ENCODE data around the gene SEMA6A.

SEMA6A gene

DNA sequence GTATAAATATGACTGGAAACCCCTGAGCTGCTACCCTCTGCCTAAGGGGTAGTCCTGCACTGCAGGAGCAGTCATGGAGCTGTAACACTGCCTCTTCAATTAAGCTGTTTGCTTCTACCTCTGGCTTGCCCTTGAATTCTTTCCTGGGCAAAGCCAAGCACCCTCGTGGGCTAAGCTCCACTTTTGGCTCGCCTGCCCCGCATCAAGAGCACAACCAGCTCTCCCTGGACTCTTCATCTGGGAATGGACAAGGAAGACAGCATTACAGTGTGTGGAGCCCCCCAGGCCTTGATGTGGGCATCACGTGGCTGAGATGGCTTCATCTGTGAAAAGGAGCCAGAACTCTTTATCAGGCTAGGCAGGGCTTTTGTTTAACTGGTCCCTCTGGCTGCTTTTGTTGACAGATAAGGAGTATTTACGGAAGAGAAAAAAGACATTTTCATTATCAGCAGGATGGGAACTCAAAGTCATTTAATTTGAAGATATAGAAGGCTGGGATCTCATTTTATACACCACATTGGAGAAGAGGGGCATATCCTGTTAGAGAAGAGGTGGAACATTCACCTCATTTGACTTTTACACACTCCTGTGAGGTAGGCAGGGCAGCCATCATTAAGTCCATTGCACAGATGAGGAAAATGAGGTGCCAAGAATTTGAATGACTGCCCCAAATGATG is 137.8 kb downstream of the SEMA6A start:
- no peak for DNase-seq

DNA sequence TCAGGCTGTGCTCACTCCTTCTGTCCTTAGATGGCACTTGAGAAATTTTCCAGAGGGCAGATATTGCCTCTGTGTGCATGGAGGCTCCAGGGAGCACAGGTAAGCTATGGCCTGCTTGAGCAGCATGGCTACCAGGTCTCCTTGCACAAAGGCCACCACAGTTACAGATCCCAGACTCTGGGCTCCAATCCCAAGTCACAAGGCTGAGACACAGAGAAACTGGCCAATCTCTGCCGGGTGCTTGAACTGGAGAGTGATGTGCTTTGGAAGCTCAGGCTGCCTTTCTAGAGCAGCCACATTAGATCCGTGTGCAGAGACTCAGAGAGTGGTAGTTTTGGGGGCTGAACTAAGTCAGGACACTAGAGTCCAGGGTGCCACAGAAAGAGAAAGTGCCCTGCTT is 145.7 kb downstream of the SEMA6A start:
- no peak for DNase-seq

DNA sequence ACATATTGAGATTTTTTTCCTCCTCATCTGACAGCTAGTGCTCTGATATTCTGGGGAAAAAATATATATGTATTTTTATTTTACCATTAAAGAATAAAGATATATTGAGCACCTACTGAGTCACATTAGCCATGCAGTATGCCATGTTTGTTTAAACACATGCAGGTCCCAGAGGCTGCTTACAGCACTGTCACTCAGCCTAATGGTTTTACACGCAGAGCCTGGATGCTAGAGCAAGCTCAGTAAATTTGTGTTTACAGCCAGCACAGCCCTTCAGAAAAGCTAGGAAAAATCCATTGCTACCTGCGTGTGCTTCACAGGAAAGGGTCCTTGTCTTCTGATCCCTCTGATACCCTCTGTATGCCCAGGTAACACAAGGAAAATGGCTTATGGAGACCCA is 146.2 kb downstream of the SEMA6A start:
- DNase-seq = no peak

DNA sequence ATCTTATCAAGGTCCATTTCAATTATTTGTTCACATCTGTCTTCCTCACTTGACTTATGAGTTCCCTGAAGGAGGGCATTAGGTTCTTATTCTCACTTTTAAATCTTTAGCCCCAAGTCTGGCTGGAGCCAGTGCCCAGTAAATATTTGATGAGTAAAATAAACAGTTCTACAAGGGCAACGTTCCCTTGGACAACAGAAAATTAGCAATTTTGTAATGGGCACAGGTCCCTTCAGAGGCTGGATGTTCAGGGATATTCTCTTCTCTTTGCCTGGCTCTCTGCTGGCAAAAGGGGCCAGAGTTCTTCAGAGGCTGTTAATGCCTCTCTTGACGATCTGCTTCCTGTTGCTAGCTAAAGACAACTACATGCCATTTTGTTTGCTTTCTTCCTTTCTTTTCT is 149.7 kb downstream of the SEMA6A start:
- DNase-seq = no peak

DNA sequence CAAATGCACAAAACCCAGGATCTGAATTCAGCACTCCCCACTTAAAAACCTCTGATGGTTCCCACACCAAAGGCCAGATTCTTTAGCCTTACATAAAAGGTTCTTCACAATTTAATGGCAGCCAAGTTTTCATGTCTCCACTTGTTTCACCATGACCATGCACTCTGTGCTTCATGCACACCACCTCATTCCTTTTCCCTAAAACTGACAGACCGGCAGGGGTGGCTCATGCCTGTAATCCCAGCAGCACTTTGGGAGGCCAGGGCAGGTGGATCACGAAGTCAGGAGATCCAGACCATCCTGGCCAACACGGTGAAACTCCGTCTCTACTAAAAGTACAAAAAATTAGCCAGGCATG is 150.4 kb downstream of the SEMA6A start:
- DNase-seq = no peak

DNA sequence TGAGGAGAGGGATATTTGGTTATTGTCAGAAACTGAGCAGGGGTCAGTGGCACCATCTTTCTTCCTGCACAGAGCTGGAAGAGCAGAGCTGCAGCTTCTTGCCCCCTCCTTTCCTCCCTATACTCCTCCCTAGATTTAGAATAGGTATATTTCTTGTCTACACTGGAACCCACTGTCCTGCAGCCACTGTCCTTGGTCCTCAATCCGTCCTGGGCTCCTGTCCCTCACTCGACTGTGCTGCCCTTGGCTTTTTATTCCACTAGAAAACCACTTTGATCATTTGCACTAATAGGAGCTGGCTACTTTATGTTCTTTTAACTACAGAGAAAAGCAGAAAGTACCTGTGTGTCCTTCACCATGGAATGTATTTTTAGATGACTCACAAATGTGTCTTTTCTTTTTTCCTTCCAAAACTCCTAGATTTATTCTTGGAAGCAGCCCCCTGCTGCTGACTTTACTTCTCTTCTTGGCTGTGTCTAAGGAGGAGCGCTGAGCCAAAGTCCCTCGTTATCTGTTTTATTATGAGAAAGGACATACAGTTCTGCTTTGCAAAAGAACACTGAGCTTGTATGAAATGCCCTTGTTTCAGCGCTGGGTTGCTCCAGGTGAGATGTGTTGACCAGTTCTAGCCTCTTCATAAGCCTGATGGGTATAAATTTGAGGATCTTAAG is 150.9 kb downstream of the SEMA6A start:
- DNase-seq = no peak

DNA sequence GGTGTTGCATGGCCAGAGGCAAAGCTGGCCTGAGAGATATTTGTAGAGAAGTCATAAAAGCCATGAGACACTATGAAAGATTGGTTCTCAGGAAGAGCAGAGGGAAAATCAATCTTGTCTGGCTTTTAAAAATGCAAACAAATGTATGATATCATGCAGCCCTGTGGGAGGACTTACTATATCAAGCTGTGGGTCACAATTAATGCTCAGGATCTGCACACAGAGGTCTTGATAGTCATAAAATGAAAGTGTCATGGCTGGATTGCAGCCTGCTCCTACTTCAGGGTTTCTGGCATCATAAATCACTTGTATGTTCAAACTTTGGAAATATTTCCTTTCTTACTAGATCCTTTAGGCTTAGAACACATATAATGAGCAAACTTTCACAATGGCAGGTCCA is 151.5 kb downstream of the SEMA6A start:
- no peak for DNase-seq

DNA sequence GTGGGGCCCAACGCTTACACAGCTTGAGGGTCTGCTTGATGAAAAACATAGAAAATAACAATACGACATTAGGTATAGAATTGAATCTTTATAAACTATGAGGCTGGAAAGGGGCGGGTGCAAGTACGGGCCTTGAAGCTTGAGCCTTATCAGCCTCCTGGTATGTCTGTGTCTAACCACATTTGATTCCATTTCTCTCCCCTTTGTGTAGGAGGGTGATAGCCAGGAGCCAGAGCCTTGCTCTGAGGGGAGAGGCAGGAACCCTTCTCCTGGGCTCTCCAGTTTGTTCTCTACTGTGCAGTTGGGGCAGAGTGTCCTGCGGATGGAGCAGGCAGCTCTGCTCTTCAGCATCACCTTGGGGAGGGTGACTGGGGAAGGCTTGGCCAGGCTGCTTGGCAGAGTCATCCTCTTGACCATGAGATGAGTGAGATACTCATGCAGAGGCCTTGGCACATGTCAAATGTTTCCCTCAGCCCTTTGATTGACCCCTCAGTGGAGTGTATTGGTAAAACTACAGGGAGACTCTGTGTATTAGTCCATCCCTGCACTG is 153.5 kb downstream of the SEMA6A start:
- no peak for DNase-seq

DNA sequence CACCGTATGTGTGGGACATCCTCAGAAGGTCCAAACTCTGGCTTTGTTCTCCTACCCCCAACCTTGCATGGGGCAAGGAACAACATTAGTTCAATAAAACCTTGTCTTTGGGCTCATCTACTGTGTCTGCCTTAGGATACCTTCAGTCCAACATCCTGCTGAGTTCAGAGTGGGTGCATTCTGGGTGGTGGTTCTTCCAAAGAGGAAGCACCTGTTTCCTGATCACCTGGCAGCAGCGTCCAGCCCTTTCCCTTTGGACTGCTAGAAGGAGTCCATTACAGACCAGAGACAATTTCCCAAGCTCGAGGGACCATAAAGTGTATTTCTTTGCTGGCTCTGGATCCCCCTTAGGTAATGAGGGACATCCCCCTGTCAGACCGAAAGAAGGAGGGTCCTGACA is 154.1 kb downstream of the SEMA6A start:
- no peak for DNase-seq

DNA sequence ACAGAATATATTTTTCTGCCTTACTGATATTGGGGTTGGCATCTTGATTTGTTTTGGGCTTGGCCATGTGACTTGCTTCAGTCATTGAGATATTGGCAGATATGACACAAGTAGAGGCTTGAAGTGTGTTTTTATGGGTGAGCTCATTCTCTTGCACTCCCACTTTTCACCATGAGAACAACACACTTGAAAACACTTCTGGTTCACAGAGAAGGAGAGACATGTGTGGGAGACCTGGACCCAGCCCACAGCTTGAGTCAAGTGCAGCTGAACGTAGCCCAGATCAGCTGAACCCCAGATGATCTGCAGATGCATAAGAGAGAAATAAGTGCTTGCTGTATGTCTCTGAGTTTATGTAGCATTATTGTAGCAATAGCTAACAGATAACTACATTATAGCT is 155.4 kb downstream of the SEMA6A start:
- no peak for DNase-seq

DNA sequence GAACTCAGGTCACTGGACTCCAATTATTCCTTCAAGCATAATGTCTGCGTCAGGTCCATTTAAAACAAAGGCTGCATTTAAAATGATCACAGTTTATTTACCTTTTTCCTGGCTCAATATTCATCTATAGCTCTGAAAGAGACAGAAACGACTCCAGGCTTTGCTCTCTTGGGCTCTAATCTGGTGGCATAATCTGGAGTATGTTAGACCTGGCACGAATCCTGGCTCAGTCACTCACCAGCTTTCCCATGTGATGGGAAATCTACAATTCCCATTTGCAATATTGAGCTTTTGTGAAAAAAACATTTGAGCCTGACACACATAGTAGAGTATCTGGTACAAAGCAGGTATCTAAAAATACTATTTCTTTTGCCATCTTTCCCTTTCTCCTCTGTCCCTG is 155.8 kb downstream of the SEMA6A start:
- DNase-seq = no peak

DNA sequence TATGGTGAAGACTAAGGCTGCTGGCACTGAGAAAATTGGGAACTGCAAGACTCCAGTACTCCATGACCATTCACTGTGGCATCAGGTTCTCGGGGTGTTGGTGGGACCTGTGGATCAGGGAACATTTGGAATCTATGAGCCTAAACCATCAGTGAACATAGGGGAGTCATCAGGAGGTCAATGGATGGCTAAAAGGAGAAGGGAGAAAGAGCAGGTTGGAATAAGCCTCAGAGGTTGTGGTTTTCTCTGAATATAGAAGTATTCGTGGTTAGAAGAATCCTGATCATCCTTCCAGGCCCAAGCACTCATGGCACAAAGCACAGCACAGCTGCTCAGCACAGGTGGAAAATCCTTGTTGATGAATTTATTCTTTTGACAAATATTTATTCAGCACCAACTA is 156.6 kb downstream of the SEMA6A start:
- no peak for DNase-seq

DNA sequence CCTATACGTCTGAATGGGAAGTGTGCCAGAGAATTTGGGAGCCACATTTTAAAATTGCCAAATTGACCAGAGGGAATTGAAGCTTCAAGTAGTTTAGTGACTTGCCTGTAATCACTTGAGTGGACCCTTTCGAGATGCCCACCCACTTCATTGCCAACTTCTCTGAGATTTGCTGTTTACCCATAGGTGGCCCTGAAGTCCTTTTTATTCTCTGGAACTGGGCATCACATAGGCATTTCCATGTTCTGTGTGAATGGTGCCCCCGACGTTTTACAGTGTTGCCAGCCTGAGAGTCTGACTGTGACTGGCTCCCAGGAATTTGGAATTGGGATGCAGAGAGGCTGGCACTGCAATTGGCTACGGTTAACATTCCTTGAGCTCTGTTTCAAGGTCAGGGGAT is 158.6 kb downstream of the SEMA6A start:
- DNase-seq = no peak

DNA sequence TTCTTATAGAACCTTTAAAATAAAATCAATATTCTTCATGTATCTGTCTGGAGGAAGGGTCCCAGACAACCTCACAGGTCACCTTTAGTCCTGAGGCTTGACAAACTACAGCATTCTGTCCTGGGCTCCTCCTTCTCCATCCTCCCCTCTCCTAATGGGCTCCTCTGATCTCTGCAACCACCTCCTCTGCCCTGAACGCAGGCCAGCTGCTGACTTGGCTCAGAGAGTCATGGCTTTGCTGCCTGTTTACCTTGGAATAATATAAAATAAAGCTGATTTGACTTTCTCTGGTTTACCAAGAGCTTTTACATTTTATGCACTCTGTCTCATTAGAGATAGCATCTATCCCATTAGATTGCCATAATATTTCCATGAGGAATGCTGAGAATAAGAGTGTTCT is 159.4 kb downstream of the SEMA6A start:
- DNase-seq = no peak

DNA sequence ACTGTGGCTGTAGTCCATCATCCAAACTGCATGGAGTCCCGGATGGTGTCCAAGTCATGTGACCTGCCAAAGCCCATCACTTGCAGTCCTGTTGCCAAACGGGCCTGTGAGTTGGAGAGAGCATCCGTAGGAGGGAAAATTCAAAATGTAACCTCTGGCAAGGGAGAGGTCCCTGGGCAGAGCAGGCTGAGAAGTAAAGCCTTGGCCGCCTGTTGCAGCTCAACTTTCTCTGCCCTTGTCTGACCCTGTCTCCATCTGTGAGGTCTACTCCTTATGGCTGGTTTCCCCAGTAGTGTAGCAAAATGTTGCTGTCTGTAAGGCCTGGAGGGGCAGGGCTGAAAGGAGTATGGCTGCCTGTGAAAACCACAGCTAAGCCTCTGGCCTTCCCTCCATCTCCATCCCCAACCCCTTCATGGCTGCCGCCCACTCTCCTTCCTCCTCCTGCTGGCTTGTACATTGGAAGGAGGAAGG is 163.5 kb downstream of the SEMA6A start:
- DNase-seq = no peak

DNA sequence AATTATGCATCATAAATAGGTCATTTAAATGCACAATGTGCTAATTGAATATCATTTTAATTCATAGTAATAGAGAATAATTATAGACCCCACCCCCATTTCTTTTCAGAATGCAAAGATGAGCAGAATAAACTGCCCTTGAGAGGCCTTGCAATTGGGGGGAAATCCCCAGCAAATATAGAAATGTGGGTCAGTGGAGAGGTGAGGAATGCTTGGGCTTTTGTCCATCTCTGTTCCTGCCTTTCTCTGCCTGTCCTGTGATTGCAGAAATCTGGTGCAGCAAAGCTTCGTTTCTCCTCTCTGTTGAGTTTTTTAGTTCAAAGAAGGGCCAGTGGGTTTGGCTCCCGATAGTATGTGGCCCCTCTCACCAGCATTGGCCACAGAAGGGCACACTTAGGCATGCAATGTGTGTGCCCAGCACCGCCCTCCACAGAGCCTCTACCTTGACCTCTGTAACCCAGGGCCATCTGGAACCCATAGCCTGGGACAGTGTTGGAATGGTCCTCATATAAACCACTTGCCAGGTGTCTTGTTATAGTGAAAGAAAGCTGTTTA is 164.2 kb downstream of the SEMA6A start:
- DNase-seq = no peak

DNA sequence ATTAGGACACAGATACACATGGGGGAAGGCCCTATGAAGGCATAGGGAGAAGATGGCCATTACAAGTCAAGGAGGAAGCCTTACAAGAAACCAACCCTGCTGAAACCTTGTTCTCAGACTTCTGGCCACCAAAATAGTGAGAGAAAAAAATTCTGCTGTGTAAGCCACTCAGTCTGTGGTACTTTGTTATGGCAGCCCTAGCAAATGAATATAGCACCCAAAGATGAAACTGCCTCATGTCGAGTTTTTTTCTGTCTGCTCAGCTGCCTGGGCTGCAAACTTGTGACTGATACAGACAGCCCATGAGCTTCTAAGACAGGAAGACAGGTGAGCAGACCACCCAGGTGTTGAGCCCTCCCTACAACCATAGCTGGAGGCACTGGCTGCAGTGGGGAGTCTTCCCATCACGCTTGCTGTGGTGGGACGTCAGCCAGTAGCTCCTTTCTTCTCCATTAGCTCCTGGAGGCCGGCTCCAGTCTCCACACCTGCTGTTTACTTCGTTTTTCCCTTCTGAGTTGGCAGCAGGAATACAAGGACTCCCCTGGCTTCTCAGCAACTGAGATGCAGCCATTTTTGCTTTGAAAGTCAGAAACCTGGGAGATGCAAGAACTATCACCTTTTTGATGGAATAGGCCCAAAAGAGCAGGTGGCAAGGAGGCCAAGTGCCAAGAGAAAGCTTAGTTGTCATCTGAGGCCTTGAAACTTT is 164.9 kb downstream of the SEMA6A start:
- DNase-seq = no peak

DNA sequence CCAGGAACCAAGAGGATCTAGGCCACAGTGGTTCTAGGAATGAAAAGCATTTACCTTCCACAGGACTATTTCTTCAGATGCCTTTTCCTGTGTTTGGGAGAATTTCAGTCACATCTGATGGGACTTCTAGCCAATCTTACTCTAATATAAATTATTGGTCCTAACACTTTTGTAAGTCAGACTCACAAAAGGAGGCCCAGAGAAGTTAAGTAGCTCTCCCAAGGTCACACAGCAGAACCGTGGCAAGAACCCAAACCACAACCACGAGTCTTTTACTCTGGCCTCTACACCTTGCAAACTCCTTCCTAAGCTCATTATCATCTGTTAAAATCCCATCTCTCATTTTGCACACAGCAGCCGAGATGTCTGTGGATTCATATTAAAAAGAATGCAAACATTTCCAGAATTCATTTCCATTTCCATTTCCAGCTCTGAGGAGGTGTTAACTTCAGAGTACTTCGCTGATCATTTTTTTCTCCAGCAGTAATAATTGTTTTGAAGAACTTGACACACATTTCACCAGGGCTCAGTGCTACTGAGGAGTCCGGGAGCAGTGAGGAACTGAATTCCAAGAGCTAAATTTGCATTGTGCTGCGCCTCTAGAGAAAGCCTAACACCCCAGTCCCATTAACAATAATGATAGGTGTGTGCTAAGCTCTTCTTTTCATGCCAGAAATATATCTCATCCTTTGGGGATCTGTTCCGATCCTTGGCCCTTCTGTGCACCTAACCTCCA is 168.1 kb downstream of the SEMA6A start:
- no peak for DNase-seq

DNA sequence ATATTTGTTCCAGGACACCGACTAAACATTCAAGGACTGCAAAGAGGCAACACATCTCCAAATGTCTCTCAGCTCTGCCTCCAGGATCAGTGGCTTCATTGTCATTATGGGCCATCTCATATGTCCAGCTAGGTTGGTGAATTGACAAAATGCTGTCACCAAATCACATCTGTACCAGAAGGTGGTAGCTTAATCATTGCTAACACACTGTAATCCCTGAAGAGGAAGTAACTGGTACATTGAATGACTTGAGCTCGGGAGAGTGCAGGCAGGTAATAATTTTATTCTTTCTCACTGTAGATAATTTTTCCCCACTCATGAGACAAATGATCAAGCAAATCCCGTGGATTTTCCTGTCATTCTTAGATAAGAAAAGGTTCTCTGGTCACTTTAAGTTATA is 169.8 kb downstream of the SEMA6A start:
- no peak for DNase-seq

DNA sequence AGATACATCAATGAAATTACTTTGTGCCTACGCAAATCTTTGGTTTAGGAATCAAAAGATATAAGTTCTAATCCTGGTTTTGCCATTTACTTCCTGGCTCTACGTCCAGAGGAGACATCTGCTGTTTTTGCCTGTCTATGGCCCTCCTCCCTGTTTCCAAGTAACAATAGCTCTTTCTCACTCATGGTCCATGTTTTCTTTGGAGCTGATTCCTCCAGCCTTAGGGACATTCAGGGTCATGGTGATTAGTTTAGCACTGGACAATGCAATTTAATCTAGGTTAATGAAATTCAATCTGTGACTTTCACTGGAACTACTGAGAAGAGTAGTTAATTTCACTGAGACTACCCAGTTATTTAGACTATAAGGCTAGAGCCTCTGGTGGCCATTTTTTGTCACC is 170.6 kb downstream of the SEMA6A start:
- no peak for DNase-seq

DNA sequence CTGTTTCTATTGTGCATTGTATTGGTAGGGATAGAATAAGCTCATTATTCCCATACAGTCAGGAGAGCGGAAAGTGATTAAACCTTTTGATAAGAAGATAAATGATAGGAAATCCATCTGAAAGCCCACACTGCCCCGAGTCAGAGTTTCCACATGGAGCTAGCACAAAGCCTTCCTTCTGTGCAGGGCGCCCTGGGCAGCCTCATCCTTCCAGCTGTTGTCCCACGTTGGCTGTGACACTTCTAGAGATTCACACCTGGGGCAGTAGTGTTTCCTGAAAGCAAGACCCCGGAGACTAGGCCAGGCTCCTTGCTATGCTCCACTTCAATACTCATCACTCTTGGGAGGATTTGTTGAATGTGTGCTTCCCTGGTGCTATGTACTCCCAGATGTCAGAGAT is 172.4 kb downstream of the SEMA6A start:
- DNase-seq = no peak

DNA sequence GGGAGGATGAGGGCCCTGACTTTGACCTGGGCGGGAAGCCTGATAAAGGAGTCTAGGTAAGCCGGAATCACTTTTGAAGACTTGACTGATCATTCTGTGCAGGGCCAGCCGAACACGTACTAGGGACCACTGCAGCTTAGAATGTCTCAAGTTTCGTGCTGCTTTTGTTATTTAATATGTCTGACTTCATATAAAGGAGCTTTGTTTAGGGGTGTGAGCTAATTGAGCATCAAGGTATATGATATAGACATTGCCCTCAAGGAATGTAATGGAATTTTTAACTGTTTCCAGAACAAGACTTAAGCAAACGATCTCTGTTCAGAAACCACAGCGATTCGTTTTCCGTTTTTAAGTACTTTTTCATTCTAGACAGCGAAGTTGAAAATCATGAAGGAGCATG is 173.0 kb downstream of the SEMA6A start:
- no peak for DNase-seq

DNA sequence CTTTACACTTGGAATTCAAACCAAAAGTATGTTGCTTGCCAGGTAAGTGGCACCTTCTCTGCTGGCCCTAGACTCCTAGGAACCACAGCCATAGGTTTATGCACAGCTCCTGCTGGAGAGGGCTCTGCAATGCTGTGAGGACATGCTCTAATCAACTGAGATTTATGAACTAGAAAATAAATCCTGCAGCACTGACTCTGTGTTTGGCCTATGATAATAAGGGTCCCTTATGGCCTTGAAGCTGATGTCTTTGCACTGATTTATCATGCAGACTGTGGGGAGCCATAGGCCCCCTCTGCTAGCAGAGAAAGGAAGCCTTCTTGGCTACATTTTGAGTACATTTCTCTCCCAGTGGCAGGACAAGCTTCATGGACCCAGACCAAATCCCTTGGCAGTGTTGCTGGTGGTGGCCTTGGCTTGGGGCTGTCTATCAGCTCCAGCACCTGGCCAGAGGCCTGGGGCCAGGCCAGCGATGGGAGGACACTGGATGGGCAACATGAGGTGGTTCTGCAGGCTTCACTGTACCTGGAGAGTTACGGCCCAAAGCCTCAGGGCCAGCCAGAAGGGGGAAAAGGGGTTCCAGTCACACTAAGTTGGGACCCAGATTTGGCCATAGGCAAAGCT is 178.0 kb downstream of the SEMA6A start:
- DNase-seq = no peak
